ENCODE results near the gene NT5C.

Gene NT5C

DNA sequence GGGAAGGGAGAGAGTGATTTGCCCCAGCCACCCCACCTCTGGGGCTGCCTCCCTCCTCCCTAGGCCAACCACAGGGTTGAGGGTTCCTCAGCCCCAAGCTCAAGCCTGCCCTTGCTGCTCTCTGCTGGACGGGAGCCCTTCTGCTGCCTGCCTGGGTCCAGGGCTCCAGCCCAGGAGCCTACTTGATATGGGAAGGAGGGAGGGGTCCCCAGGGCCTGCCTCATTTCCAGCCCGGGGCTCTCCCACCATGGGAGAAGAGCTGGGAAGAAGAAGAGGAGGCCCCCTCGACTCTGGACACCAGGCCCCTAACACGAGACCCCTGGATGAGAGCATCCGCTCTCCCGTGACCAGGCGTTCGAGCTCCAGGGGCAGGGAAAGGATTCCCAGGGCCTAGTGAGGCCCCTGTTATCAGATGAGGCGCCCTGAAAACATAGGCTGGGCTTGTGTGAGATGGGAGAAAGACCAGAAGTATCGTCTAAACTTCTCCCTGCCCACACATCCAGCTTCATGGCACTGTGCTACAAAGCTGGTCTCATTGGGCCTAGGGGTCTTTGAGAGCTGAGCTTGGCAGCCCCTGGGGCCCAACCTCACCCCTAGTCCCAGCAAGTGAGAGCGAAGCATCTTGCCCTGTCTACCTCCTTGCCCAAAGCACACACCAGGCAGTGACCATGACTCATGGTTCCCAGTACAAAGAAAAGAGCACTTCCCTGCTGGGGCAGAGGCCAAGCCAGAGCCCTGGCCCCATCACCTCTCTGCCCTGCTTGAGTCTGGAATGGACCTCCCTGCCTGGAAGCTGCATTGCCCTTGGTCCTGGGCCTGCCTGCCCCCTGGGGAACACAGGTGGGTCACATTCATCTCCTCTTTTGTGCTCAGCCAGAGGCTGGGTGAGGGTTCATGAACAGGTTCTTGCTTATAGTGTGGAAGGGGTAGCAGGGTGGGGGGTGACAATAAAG lies 42.8 kb downstream of the NT5C start:
- H3K9me3 ChIP-seq (ENCODE audit: control extremely low read depth in 1 of 5, control insufficient read depth in 4 of 5, insufficient read depth in 2 of 5, low read depth in 1 of 5, low read length in 4 of 5), result no peaks in the 10 kb centered on the region
- peaks cover 0 to 4% (median 0%) of the 10 kb centered on the region in 4 experiments for H3K36me3 ChIP-seq (ENCODE audit: control insufficient read depth in 4 of 4, insufficient read depth in 4 of 4, low read length in 3 of 4)
- H3K27ac ChIP-seq (ENCODE audit: insufficient read depth in 1 of 2, low read depth in 1 of 2, low read length in 2 of 2, poor library complexity in 1 of 2, severe bottlenecking in 2 of 2), result peak overlapping the region in 1 of 2 experiments; percentile 67
- H3K4me3 ChIP-seq (ENCODE audit: control insufficient read depth in 1 of 7, extremely low read depth in 1 of 7, insufficient read depth in 4 of 7, low read depth in 2 of 7, low read length in 6 of 7), result peak overlapping the region; percentile 7 to 87 (median 75)
- CTCF ChIA-PET, result interaction anchor here (0.6 to 4.4 kb wide), 17 partner anchors 8 to 215 kb away, joined by 3 to 29 read pairs (median 4); partner anchors contain the start of genes MIF4GD and NT5C
- peaks cover 0 to 59% (median 29%) of the 10 kb centered on the region in 4 experiments for H3K4me1 ChIP-seq (ENCODE audit: control extremely low read depth in 1 of 4, control insufficient read depth in 4 of 4, insufficient read depth in 4 of 4, low read length in 3 of 4)
- POLR2A ChIA-PET, result interaction anchor here (0.9 to 2.4 kb wide), 4 partner anchors 7 to 35 kb away, joined by 3 to 7 read pairs (median 4); partner anchors contain the start of gene ARMC7
- DNase-seq, result no peak
- no peaks in the 10 kb centered on the region for H3K27me3 ChIP-seq (replicated peaks in 2 of 5; ENCODE audit: control insufficient read depth in 4 of 5, insufficient read depth in 5 of 5, low read length in 4 of 5)
- WGBS (ENCODE audit: insufficient coverage), result 88% methylated on average over 10 of the region's 11 CpGs

DNA sequence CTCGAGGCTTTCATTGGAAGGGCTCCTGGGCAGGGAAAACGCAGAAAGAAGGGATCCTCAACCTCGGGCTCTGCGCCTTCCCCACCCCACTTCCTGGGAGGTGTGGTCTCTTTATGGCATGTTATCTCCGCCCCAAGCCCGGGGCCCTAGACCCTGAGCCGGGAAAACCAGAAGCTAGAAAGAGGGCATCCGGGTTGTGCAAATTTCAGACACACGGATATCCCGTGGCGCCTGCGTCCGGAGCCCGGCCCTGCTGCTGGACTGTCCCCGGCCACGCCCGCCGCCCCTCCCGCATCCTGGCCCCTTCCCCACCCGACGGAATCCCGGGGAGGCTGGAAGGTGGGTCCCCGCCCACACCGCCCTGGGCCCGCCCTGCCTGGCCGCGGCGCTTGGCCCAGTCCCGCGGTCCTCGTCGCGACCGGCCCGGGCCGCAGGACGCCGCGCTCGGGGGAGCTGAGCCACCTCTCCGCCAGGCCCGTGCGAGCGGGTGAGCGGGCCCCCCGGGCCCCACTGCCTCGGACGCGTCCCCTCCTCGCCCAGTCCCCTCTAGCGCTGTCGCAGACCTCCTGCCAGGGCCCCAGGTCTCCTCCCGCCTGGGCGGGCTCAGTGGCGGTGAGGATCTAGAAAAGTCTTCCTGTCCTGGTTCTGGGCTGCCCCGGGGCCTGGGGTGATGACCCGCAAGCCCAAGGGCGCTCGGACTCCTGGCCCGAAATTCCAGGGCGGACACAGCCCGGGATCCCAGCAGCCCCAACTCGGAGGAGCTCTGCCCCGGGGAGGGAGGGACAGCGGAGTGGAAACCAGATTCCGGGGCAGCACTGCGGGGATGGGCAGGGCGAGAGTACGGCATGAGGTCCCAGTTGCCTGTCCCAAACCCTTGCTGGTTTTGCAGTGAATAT lies 43.7 kb downstream of the NT5C start, which contains the start of gene SLC16A5:
TSS of gene SLC16A5 (plus strand) at position 397 of the 896 bp plus-strand sequence. CDS start 5,683 bp downstream, outside the sequence.
- Histone ChIP-seq H3K27ac (ENCODE audit: insufficient read depth in 1 of 2, low read depth in 1 of 2, low read length in 2 of 2, poor library complexity in 1 of 2, severe bottlenecking in 2 of 2) (peak within 1 kb of the TSS in 1 of 2 experiments; percentile 67), H3K4me3 (ENCODE audit: control insufficient read depth in 1 of 7, extremely low read depth in 1 of 7, insufficient read depth in 4 of 7, low read depth in 2 of 7, low read length in 6 of 7) (peak within 1 kb of the TSS; percentile 7 to 87 (median 75)), H3K4me1 (ENCODE audit: control extremely low read depth in 1 of 4, control insufficient read depth in 4 of 4, insufficient read depth in 4 of 4, low read length in 3 of 4) (peaks cover 0 to 54% (median 29%) of the 10 kb centered on the region in 4 experiments), H3K27me3 (replicated peaks in 2 of 5; ENCODE audit: control insufficient read depth in 4 of 5, insufficient read depth in 5 of 5, low read length in 4 of 5) (no peaks in the 10 kb centered on the region), H3K36me3 (ENCODE audit: control insufficient read depth in 4 of 4, insufficient read depth in 4 of 4, low read length in 3 of 4) (no peaks in the 10 kb centered on the region), H3K9me3 (ENCODE audit: control extremely low read depth in 1 of 5, control insufficient read depth in 4 of 5, insufficient read depth in 2 of 5, low read depth in 1 of 5, low read length in 4 of 5) (no peaks in the 10 kb centered on the region)
- ChIA-PET CTCF (interaction anchor here (0.6 to 4.4 kb wide), 13 partner anchors 10 to 214 kb away, joined by 3 to 29 read pairs (median 5); partner anchors contain the start of gene NT5C), POLR2A (interaction anchor here (0.5 to 2.4 kb wide), 6 partner anchors 8 to 1608 kb away, joined by 3 to 7 read pairs (median 4); partner anchors contain the start of gene ARMC7)
- WGBS (ENCODE audit: insufficient coverage), result 0% methylated on average over 57 of the region's 69 CpGs
- peak in 2 of 3 donors; percentile 42 to 52 for DNase-seq

DNA sequence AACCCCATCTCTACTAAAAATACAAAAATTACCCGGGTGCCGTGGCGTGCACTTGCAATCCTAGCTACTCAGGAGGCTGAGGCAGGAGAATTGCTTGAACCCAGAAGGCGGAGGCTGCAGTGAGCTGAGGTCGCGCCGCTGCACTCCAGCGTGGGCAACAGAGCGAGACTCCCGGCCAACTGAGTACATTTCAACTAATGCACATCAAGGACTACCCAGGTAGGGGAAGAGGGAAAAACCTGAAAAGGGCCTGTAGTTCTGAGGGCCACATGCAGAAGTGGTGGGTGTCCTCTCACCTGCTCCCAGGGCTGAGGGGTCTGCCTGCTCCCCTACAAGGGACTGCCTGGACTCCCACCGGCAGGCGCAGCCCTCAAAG lies 44.4 kb downstream of the NT5C start:
- ChIA-PET CTCF (interaction anchor here (1.1 to 4.4 kb wide), 6 partner anchors 10 to 86 kb away, joined by 3 to 29 read pairs (median 9); no protein-coding TSS in a partner anchor), POLR2A (interaction anchor here (0.5 to 2.4 kb wide), 5 partner anchors 9 to 1608 kb away, joined by 3 to 7 read pairs (median 4); partner anchors contain the start of gene ARMC7)
- WGBS (ENCODE audit: insufficient coverage), result 80% methylated on average over 12 of the region's 12 CpGs
- H3K4me3 ChIP-seq (ENCODE audit: control insufficient read depth in 1 of 7, extremely low read depth in 1 of 7, insufficient read depth in 4 of 7, low read depth in 2 of 7, low read length in 6 of 7), result peak overlapping the region; percentile 7 to 87 (median 75)
- H3K36me3 ChIP-seq (ENCODE audit: control insufficient read depth in 4 of 4, insufficient read depth in 4 of 4, low read length in 3 of 4), result no peaks in the 10 kb centered on the region
- H3K27ac ChIP-seq (ENCODE audit: insufficient read depth in 1 of 2, low read depth in 1 of 2, low read length in 2 of 2, poor library complexity in 1 of 2, severe bottlenecking in 2 of 2), result peak overlapping the region in 1 of 2 experiments; percentile 67
- H3K9me3 ChIP-seq (ENCODE audit: control extremely low read depth in 1 of 5, control insufficient read depth in 4 of 5, insufficient read depth in 2 of 5, low read depth in 1 of 5, low read length in 4 of 5), result no peaks in the 10 kb centered on the region
- H3K27me3 ChIP-seq (replicated peaks in 2 of 5; ENCODE audit: control insufficient read depth in 4 of 5, insufficient read depth in 5 of 5, low read length in 4 of 5), result no peaks in the 10 kb centered on the region
- DNase-seq, result no peak
- H3K4me1 ChIP-seq (ENCODE audit: control extremely low read depth in 1 of 4, control insufficient read depth in 4 of 4, insufficient read depth in 4 of 4, low read length in 3 of 4), result peaks cover 0 to 49% (median 29%) of the 10 kb centered on the region in 4 experiments

DNA sequence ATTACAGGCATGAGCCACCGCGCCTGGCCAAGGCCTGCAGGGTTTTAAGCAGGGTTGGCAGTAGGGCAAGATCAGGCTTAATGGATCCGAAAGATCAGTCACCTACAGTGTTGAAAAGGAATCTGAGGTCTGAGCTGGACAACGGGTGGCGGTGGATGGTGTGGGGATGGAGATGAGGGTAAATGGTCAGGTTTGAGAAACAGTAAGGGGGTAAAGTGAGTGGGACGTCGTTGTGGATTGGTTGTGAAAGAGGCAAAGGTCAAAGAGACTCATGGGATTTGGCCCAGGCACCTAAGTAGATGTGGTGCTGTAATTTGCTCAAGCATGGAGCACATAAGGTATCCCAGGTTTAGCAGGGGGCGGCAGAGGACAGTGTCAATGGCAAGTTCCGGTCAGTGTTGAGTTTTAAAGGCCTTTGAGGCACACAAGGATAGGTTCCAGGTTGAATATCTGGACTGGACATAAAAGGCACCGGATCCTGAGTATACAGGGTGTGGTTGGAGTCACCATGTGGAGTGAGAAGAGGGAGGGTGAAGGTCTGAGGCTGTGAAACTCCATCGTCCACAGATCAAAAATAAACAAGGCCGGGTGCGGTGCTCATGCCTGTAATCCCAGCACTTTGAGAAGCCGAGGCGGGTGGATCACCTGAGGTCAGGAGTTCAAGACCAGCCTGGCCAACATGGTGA lies 44.9 kb downstream of the NT5C start:
- ChIA-PET POLR2A (interaction anchor here (2.4 kb wide), 1 partner anchor 9 kb away, joined by 7 read pairs; no protein-coding TSS in a partner anchor), CTCF (interaction anchor here (1.1 to 4.4 kb wide), 5 partner anchors 10 to 87 kb away, joined by 3 to 29 read pairs (median 5); no protein-coding TSS in a partner anchor)
- no peak overlapping the region for H3K4me3 ChIP-seq (ENCODE audit: control insufficient read depth in 1 of 7, extremely low read depth in 1 of 7, insufficient read depth in 4 of 7, low read depth in 2 of 7, low read length in 6 of 7)
- 84% methylated on average over 11 of the region's 15 CpGs for WGBS (ENCODE audit: insufficient coverage)
- H3K27ac ChIP-seq (ENCODE audit: insufficient read depth in 1 of 2, low read depth in 1 of 2, low read length in 2 of 2, poor library complexity in 1 of 2, severe bottlenecking in 2 of 2), result no peak overlapping the region
- H3K9me3 ChIP-seq (ENCODE audit: control extremely low read depth in 1 of 5, control insufficient read depth in 4 of 5, insufficient read depth in 2 of 5, low read depth in 1 of 5, low read length in 4 of 5), result no peaks in the 10 kb centered on the region
- no peaks in the 10 kb centered on the region for H3K27me3 ChIP-seq (replicated peaks in 2 of 5; ENCODE audit: control insufficient read depth in 4 of 5, insufficient read depth in 5 of 5, low read length in 4 of 5)
- H3K4me1 ChIP-seq (ENCODE audit: control extremely low read depth in 1 of 4, control insufficient read depth in 4 of 4, insufficient read depth in 4 of 4, low read length in 3 of 4), result peaks cover 0 to 45% (median 26%) of the 10 kb centered on the region in 4 experiments
- no peak for DNase-seq
- H3K36me3 ChIP-seq (ENCODE audit: control insufficient read depth in 4 of 4, insufficient read depth in 4 of 4, low read length in 3 of 4), result no peaks in the 10 kb centered on the region

DNA sequence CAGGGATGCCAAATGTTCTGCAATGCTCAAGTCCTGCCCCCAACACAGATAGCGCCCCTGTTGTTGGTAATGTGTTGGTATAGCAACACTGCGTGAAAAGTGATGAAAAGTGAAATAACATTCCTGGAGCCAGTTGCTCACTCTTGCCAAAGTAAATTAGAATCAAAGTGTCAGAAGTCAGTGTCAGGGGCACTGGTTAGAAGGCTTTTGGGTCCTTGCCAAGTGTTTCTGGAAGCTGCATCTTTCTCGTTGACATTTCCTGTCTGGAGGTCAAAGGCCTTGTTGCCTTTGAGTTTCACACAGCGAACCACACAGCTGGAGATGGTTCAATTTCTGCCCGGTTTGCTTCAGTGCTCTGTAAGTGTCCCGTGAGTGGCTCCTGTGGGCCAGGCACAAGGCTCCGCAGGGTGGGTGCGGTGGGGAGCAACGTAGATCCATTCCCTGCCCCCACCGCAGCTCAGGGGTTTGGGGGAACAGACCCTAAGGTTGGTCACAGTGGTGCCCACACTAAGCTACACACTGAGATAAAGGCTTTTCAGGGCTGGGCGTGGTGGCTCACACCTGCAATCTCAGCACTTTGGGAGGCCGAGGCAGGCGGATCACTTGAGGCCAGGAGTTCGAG lies 47.4 kb downstream of the NT5C start:
- H3K4me1 ChIP-seq (ENCODE audit: control extremely low read depth in 1 of 4, control insufficient read depth in 4 of 4, insufficient read depth in 4 of 4, low read length in 3 of 4), result peaks cover 0 to 27% (median 17%) of the 10 kb centered on the region in 4 experiments
- H3K27ac ChIP-seq (ENCODE audit: insufficient read depth in 1 of 2, low read depth in 1 of 2, low read length in 2 of 2, poor library complexity in 1 of 2, severe bottlenecking in 2 of 2), result no peak overlapping the region
- whole genome bisulfite sequencing (ENCODE audit: insufficient coverage), result 74% methylated on average over 10 of the region's 14 CpGs
- no peaks in the 10 kb centered on the region for H3K9me3 ChIP-seq (ENCODE audit: control extremely low read depth in 1 of 5, control insufficient read depth in 4 of 5, insufficient read depth in 2 of 5, low read depth in 1 of 5, low read length in 4 of 5)
- ChIA-PET POLR2A (no interaction called here), CTCF (interaction anchor here (1.0 to 2.3 kb wide), 7 partner anchors 8 to 122 kb away, joined by 3 to 10 read pairs (median 3); partner anchors contain the start of gene NT5C)
- H3K36me3 ChIP-seq (ENCODE audit: control insufficient read depth in 4 of 4, insufficient read depth in 4 of 4, low read length in 3 of 4), result no peaks in the 10 kb centered on the region
- no peak overlapping the region for H3K4me3 ChIP-seq (ENCODE audit: control insufficient read depth in 1 of 7, extremely low read depth in 1 of 7, insufficient read depth in 4 of 7, low read depth in 2 of 7, low read length in 6 of 7)
- DNase-seq, result no peak
- H3K27me3 ChIP-seq (replicated peaks in 2 of 5; ENCODE audit: control insufficient read depth in 4 of 5, insufficient read depth in 5 of 5, low read length in 4 of 5), result no peaks in the 10 kb centered on the region
